H1 (cell line): Measurements from ENCODE around the gene HSF5. TPM values are rescaled to one million over a fixed set of nuclear protein-coding genes. Genes with fewer than 3 reads are reported as not detected.

ENCODE experiments used
- CTCF ChIA-PET: fragments of 300-600 bp; sonication (Branson Sonifier 250); formaldehyde crosslinking; loops from one replicate; lab custom pipeline; 2021; ENCODE audit not compliant: partially characterized antibody; lab: Charles Lee
- POLR2A ChIA-PET: fragments of 300-600 bp; sonication (Branson Sonifier 250); formaldehyde crosslinking; loops from one replicate; lab custom pipeline; 2021; ENCODE audit warnings: inconsistent platforms; ENCODE audit not compliant: partially characterized antibody; lab: Charles Lee
- DNase-seq, 2 experiments: peaks; one replicate each; pipeline versions ENCODE4 v3.0.0 to v3.0.0-alpha.2; 2010 to 2022; ENCODE audit warnings: low spot score in 2 of 2, low read depth in 1 of 2, mixed read lengths in 1 of 2
- FAIRE-seq: peaks from 2 replicates; lab custom pipeline; 2011; peaks lifted over from hg19 to GRCh38; lab: Jason Lieb, UNC
- H2AFZ ChIP-seq: 2 replicates; pipeline ENCODE4 v1.8.1; 2012; ENCODE audit warnings: low read length, inconsistent platforms
- H2AK5ac ChIP-seq: 2 replicates; pipeline ENCODE4 v1.6.1; 2013; ENCODE audit warnings: low read depth, low read length
- H2BK120ac ChIP-seq: replicated peaks from 2 replicates; pipeline ENCODE3; 2013; ENCODE audit warnings: low read depth, low read length, inconsistent platforms
- H2BK12ac ChIP-seq: 2 replicates; pipeline ENCODE4 v1.6.1; 2013; ENCODE audit warnings: low read depth, low read length
- H2BK15ac ChIP-seq: 2 replicates; pipeline ENCODE4 v1.6.1; 2013; ENCODE audit warnings: low read length
- H2BK20ac ChIP-seq: 2 replicates; pipeline ENCODE4 v1.6.1; 2013; ENCODE audit warnings: low read length
- H2BK5ac ChIP-seq: 2 replicates; pipeline ENCODE4 v1.6.1; 2013; ENCODE audit warnings: low read depth, low read length
- H3K14ac ChIP-seq: 2 replicates; pipeline ENCODE4 v1.6.1; 2013; ENCODE audit warnings: inconsistent platforms; ENCODE audit not compliant: insufficient read length
- H3K18ac ChIP-seq: 2 replicates; pipeline ENCODE4 v1.6.1; 2013; ENCODE audit warnings: low read length; ENCODE audit errors: extremely low read depth
- H3K23ac ChIP-seq: 2 replicates; pipeline ENCODE4 v1.6.1; 2013; ENCODE audit warnings: inconsistent platforms; ENCODE audit not compliant: insufficient read length
- H3K23me2 ChIP-seq: 2 replicates; pipeline ENCODE4 v1.6.1; 2013; ENCODE audit warnings: low read depth, low read length
- H3K27ac ChIP-seq: 2 replicates; pipeline ENCODE4 v1.6.1; 2011; ENCODE audit warnings: low read depth, low read length, inconsistent platforms
- H3K27me3 ChIP-seq, 4 experiments: replicated peaks in 1 of 4; 1 replicate in 1 of 4; 2 replicates in 3 of 4; pipeline versions ENCODE4 v1.6.1 to v1.8.1; 2011 to 2013; ENCODE audit warnings: low read length in 3 of 4, mild to moderate bottlenecking in 3 of 4, inconsistent platforms in 2 of 4, mixed read lengths in 2 of 4, moderate library complexity in 1 of 4; ENCODE audit not compliant: control insufficient read depth in 3 of 4, insufficient read depth in 3 of 4; ENCODE audit errors: extremely low read depth in 1 of 4
- H3K36me3 ChIP-seq, 4 experiments: 2 replicates each; pipeline versions ENCODE4 v1.6.1 to v1.8.1; 2011 to 2013; ENCODE audit warnings: mild to moderate bottlenecking in 4 of 4, low read length in 3 of 4, moderate library complexity in 2 of 4, control low read depth in 1 of 4, inconsistent platforms in 1 of 4; ENCODE audit not compliant: insufficient read depth in 4 of 4, control insufficient read depth in 2 of 4
- H3K4ac ChIP-seq: replicated peaks from 2 replicates; pipeline ENCODE3; 2013; ENCODE audit warnings: low read length, low read depth, mixed read lengths, inconsistent platforms; ENCODE audit not compliant: insufficient read length
- H3K4me1 ChIP-seq, 4 experiments: replicated peaks in 1 of 4; 1 replicate in 1 of 4; 2 replicates in 3 of 4; pipeline versions ENCODE4 v1.6.1 to v1.8.1; 2011 to 2013; ENCODE audit warnings: low read length in 3 of 4, inconsistent platforms in 2 of 4, mixed read lengths in 1 of 4; ENCODE audit not compliant: insufficient read depth in 4 of 4, control insufficient read depth in 3 of 4
- H3K4me2 ChIP-seq, 2 experiments: 2 replicates each; pipeline versions ENCODE4 v1.6.1 to v1.8.1; 2011 to 2013; ENCODE audit warnings: low read depth in 2 of 2, low read length in 2 of 2, control low read depth in 1 of 2, inconsistent platforms in 1 of 2, mild to moderate bottlenecking in 1 of 2; ENCODE audit not compliant: insufficient read depth in 1 of 2
- H3K4me3 ChIP-seq, 4 experiments: fragments of 200-600, 300-600 bp in 1 of 4; sonication (generic), shearing (Covaris generic), sonication (Bioruptor Twin) in 1 of 4; 2 replicates each; pipeline versions ENCODE4 v1.5.1 to v1.8.1; 2011 to 2016; ENCODE audit warnings: low read length in 4 of 4, low read depth in 3 of 4, control low read depth in 2 of 4, inconsistent platforms in 2 of 4, mild to moderate bottlenecking in 2 of 4, mixed read lengths in 1 of 4, moderate library complexity in 1 of 4; ENCODE audit not compliant: insufficient read depth in 2 of 4; ENCODE audit errors: extremely low read depth in 1 of 4
- H3K56ac ChIP-seq: replicated peaks from 2 replicates; pipeline ENCODE3; 2013; ENCODE audit warnings: low read depth, mild to moderate bottlenecking, mixed read lengths, low read length, inconsistent platforms; ENCODE audit not compliant: insufficient read length
- H3K79me1 ChIP-seq: 2 replicates; pipeline ENCODE4 v1.6.1; 2013; ENCODE audit warnings: low read depth, low read length, control low read depth
- H3K79me2 ChIP-seq, 2 experiments: 2 replicates each; pipeline versions ENCODE4 v1.6.1 to v1.8.1; 2012 to 2013; ENCODE audit warnings: low read length in 2 of 2, mild to moderate bottlenecking in 2 of 2, inconsistent platforms in 1 of 2; ENCODE audit not compliant: insufficient read depth in 2 of 2, control insufficient read depth in 1 of 2
- H3K9ac ChIP-seq, 4 experiments: replicated peaks in 1 of 4; 1 replicate in 1 of 4; 2 replicates in 3 of 4; pipeline versions ENCODE4 v1.6.1 to v1.8.1; 2011 to 2013; ENCODE audit warnings: low read depth in 3 of 4, low read length in 3 of 4, control low read depth in 2 of 4, mild to moderate bottlenecking in 2 of 4, moderate library complexity in 2 of 4, inconsistent platforms in 1 of 4; ENCODE audit errors: extremely low read depth in 1 of 4
- H3K9me3 ChIP-seq, 2 experiments: 2 replicates each; pipeline versions ENCODE4 v1.6.1 to v1.8.1; 2012 to 2013; ENCODE audit warnings: mild to moderate bottlenecking in 2 of 2, moderate library complexity in 2 of 2, control low read depth in 1 of 2, inconsistent platforms in 1 of 2, low read depth in 1 of 2, low read length in 1 of 2, mixed read lengths in 1 of 2; ENCODE audit not compliant: insufficient read depth in 2 of 2
- H4K20me1 ChIP-seq, 2 experiments: replicated peaks in 1 of 2; 2 replicates each; pipeline versions ENCODE3 to v1.8.1; 2011 to 2013; ENCODE audit warnings: inconsistent platforms in 2 of 2, low read length in 2 of 2, mild to moderate bottlenecking in 1 of 2; ENCODE audit not compliant: insufficient read depth in 2 of 2, control insufficient read depth in 1 of 2
- H4K5ac ChIP-seq: 2 replicates; pipeline ENCODE4 v1.6.1; 2013; ENCODE audit warnings: low read length, low read depth, mixed read lengths, inconsistent platforms; ENCODE audit not compliant: insufficient read length
- H4K8ac ChIP-seq: 2 replicates; pipeline ENCODE4 v1.8.0; 2013; ENCODE audit warnings: mild to moderate bottlenecking, moderate library complexity, low read length, inconsistent platforms; ENCODE audit not compliant: insufficient read depth; ENCODE audit errors: extremely low read depth
- H4K91ac ChIP-seq: replicated peaks from 2 replicates; pipeline ENCODE3; 2013; ENCODE audit warnings: low read length, mixed read lengths, inconsistent platforms; ENCODE audit not compliant: insufficient read length
- ASH2L ChIP-seq: fragments of 200-600, 300-600 bp; sonication (generic); IDR thresholded peaks from one replicate; pipeline ENCODE4 v1.7.1; 2017; ENCODE audit warnings: low read length
- BCL11A ChIP-seq, 2 experiments: IDR thresholded peaks; one replicate each; pipeline ENCODE4 v1.6.1; 2011; ENCODE audit warnings: low read depth in 2 of 2, low read length in 2 of 2, mild to moderate bottlenecking in 2 of 2
- CHD1 ChIP-seq: IDR thresholded peaks from 2 replicates; pipeline ENCODE4 v1.6.1; 2012; ENCODE audit warnings: low read depth, low read length, improper control_type of control experiment
- EP300 ChIP-seq, 2 experiments: IDR thresholded peaks; 1 replicate in 1 of 2; 2 replicates in 1 of 2; pipeline ENCODE4 v1.6.1; 2011 to 2012; ENCODE audit warnings: low read depth in 2 of 2, low read length in 2 of 2, mild to moderate bottlenecking in 2 of 2, borderline replicate concordance in 1 of 2, inconsistent platforms in 1 of 2, moderate library complexity in 1 of 2
- JUN ChIP-seq: IDR thresholded peaks from 2 replicates; pipeline ENCODE4 v1.6.1; 2011; ENCODE audit warnings: low read depth, mild to moderate bottlenecking, improper control_type of control experiment, low read length
- PHF8 ChIP-seq: fragments of 200-600 bp; sonication (generic); conservative IDR thresholded peaks from 2 replicates; pipeline ENCODE4 v1.7.1; 2012; ENCODE audit warnings: low read depth, mild to moderate bottlenecking, inconsistent platforms, low read length, moderate library complexity
- RFX5 ChIP-seq: IDR thresholded peaks from 2 replicates; pipeline ENCODE4 v1.6.1; 2011; ENCODE audit warnings: low read depth, low read length, improper control_type of control experiment, borderline replicate concordance
- TAF7 ChIP-seq: optimal IDR thresholded peaks from 2 replicates; pipeline ENCODE3; 2011; ENCODE audit warnings: low read depth, mild to moderate bottlenecking, inconsistent platforms, low read length, moderate library complexity, borderline replicate concordance
- TCF12 ChIP-seq: IDR thresholded peaks from 2 replicates; pipeline ENCODE4 v1.6.1; 2011; ENCODE audit warnings: low read depth, mild to moderate bottlenecking, low read length
- WGBS, 2 experiments: shearing (Covaris generic) in 1 of 2; methylation state at CpG; one replicate each; pipeline versions ENCODE4 v1.1.6 to v1.1.7; 2013 to 2015; ENCODE audit warnings: low lambda C conversion rate in 2 of 2, mixed read lengths in 2 of 2, inconsistent platforms in 1 of 2, low coverage in 1 of 2, missing lambda C conversion rate in 1 of 2; ENCODE audit not compliant: insufficient replicate concordance in 2 of 2, insufficient coverage in 1 of 2, insufficient read length in 1 of 2; ENCODE audit errors: extremely low coverage in 1 of 2, missing lambda C conversion rate in 1 of 2; 5-methylcytosine and 5-hydroxymethylcytosine counted together
- polyA plus RNA-seq, 7 experiments: library from polyadenylated mRNA; depleted of rRNA in 3 of 7; stranded (reverse) in 5 of 7; unstranded in 2 of 7; fragments of >200 nt in 5 of 7; fragments of 200-250 nt in 2 of 7; gene quantifications; 1 replicate in 5 of 7; 2 replicates in 1 of 7; 4 replicates in 1 of 7; pipeline versions ENCODE4 v1.2.1 to v1.2.3, GENCODE V29; 2011 to 2013; ENCODE audit warnings: missing spikeins in 2 of 7, mixed read lengths in 2 of 7
- total RNA-seq: library from RNA; stranded (reverse); fragmentation: NEBNext Ultra II Directional; extraction: Animal tissue kit (Norgen Biotek cat#: 25700); gene quantifications from 2 replicates; pipeline ENCODE4 v1.2.1, GENCODE V29; 2021
- TF ChIP-seq, protein P1 (sequence below): IDR thresholded peaks from 2 replicates; pipeline ENCODE4 v1.6.1; 2011; ENCODE audit warnings: low read length, improper control_type of control experiment

The HSF5 gene
- total and polyA plus RNA-seq, 2 of the 8 experiments (the other 6 are each of a cell fraction or from before 2014, with no cell fraction given), result not detected

DNA sequence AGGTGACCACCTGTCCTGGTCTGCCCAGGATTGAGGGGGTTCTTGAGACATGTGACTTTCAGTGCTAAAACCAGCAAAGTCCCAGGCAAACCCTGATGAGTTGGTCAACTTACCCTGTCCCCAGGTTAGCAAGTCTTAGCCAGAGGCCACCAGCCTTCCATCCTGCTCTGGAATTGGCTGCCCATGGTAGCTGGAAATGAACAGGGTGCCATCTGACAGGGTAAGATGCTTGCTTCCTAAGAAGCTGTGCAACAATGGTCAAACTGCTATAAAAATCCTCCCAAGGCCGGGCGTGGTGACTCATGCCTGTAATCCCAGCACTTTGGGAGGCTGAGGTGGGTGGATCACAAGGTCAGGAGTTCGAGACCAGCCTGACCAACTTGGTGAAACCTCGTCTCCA lies 49.1 kb upstream of the HSF5 start:
- Histone ChIP-seq H4K8ac (no peak overlapping the region), H3K79me1 (no peaks in the 10 kb centered on the region), H3K4me1 (peaks cover 0 to 7% (median 4%) of the 10 kb centered on the region in 4 experiments; a peak in 6 of 7 replicates), H3K23me2 (peaks cover 3% of the 10 kb centered on the region), H3K36me3 (no peaks in the 10 kb centered on the region), H2AK5ac (no peak overlapping the region), H2BK5ac (no peak overlapping the region), H3K9ac (no peak overlapping the region), H2BK15ac (no peak overlapping the region), H4K20me1 (no peaks in the 10 kb centered on the region), H3K27ac (no peak overlapping the region), H2BK120ac (no peak overlapping the region), H2BK20ac (no peak overlapping the region), H2AFZ (no peak overlapping the region), H3K79me2 (no peaks in the 10 kb centered on the region), H3K18ac (no peak overlapping the region), H4K5ac (no peak overlapping the region), H3K23ac (no peak overlapping the region), H4K91ac (no peak overlapping the region), H3K14ac (no peak overlapping the region), H3K27me3 (peaks cover 0 to 6% (median 4%) of the 10 kb centered on the region in 4 experiments; a peak in 5 of 7 replicates), H3K4me2 (no peak overlapping the region), H3K4ac (no peak overlapping the region), H2BK12ac (no peak overlapping the region), H3K4me3 (no peak overlapping the region), H3K9me3 (no peaks in the 10 kb centered on the region), H3K56ac (no peak overlapping the region)
- FAIRE-seq, result no peak
- 85% methylated on average over 4 of the region's 4 CpGs; no CpG with 5 or more reads in 1 of the 2 experiments for WGBS, 2 experiments
- POLR2A ChIA-PET, result interaction anchor here (4.2 kb wide), 1 partner anchor 94 kb away, joined by 20 read pairs; no protein-coding TSS in a partner anchor
- CTCF ChIA-PET, result interaction anchor here (0.6 to 16.5 kb wide), 6 partner anchors 10 to 51 kb away, joined by 3 to 163 read pairs (median 6); no protein-coding TSS in a partner anchor
- no peak for DNase-seq
- TF ChIP-seq PHF8 (no peak), RFX5 (no peak), TCF12 (no peak), ASH2L (no peak), CHD1 (no peak), JUN (no peak), EP300 (IDR thresholded peaks at IDR 0.05; ENCODE audit: borderline replicate concordance in 1 of 2, low read depth in 2 of 2, low read length in 2 of 2) (no peak), BCL11A (IDR thresholded peaks at IDR 0.05; ENCODE audit: low read depth in 2 of 2, low read length in 2 of 2) (no peak), TAF7 (no peak)
- TF ChIP-seq, protein P1, sequence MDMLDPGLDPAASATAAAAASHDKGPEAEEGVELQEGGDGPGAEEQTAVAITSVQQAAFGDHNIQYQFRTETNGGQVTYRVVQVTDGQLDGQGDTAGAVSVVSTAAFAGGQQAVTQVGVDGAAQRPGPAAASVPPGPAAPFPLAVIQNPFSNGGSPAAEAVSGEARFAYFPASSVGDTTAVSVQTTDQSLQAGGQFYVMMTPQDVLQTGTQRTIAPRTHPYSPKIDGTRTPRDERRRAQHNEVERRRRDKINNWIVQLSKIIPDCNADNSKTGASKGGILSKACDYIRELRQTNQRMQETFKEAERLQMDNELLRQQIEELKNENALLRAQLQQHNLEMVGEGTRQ, result no peak
